HepG2 (cell line): ENCODE measurements around the gene TH. TPM values are rescaled to one million over a fixed set of nuclear protein-coding genes. Genes with fewer than 3 reads are reported as not detected.

Source experiments
- FOSL1 ChIP-seq: sonication (generic); formaldehyde crosslinking; IDR thresholded peaks from 2 replicates; pipeline ENCODE4 v1.9.0; 2021; ENCODE audit warnings: missing genetic modification reagents, borderline replicate concordance
- HES4 ChIP-seq: sonication (generic); formaldehyde crosslinking; IDR thresholded peaks from 2 replicates; pipeline ENCODE4 v1.9.0; 2021; ENCODE audit warnings: mild to moderate bottlenecking, missing genetic modification reagents, borderline replicate concordance
- HNRNPL ChIP-seq: fragments of 200-400 bp; formaldehyde crosslinking; IDR thresholded peaks from 2 replicates; pipeline ENCODE4 v1.6.1; 2017; ENCODE audit warnings: mild to moderate bottlenecking, low read depth, low read length
- HOXA7 ChIP-seq: sonication (generic); formaldehyde crosslinking; IDR thresholded peaks from 2 replicates; pipeline ENCODE4 v1.8.1; 2022; ENCODE audit warnings: mild to moderate bottlenecking, missing genetic modification reagents, moderate library complexity
- JUND ChIP-seq: sonication (generic); formaldehyde crosslinking; IDR thresholded peaks from 2 replicates; pipeline ENCODE4 v1.8.0; 2022; ENCODE audit warnings: mild to moderate bottlenecking, missing genetic modification reagents
- KDM1A ChIP-seq: IDR thresholded peaks from 2 replicates; pipeline ENCODE4 v1.6.1; 2016; ENCODE audit warnings: missing compliant biosample characterization
- KDM2A ChIP-seq: sonication (generic); formaldehyde crosslinking; IDR thresholded peaks from 2 replicates; pipeline ENCODE4 v1.4.0; 2020; ENCODE audit warnings: low read depth, missing genetic modification reagents, borderline replicate concordance
- NR1H2 ChIP-seq: sonication (generic); formaldehyde crosslinking; IDR thresholded peaks from 2 replicates; pipeline ENCODE4 v1.8.1; 2022; ENCODE audit warnings: low read depth, missing genetic modification reagents, borderline replicate concordance
- PCBP1 ChIP-seq: fragments of 200-400 bp; formaldehyde crosslinking; IDR thresholded peaks from 2 replicates; pipeline ENCODE4 v1.6.1; 2017; ENCODE audit warnings: mild to moderate bottlenecking, low read depth, low read length, borderline replicate concordance
- SIX1 ChIP-seq: sonication (generic); formaldehyde crosslinking; IDR thresholded peaks from 2 replicates; pipeline ENCODE4 v1.4.0; 2020; ENCODE audit warnings: missing genetic modification reagents, borderline replicate concordance
- SNAPC5 ChIP-seq: sonication (generic); formaldehyde crosslinking; IDR thresholded peaks from 2 replicates; pipeline ENCODE4 v1.8.1; 2023; ENCODE audit warnings: mild to moderate bottlenecking, missing genetic modification reagents, borderline replicate concordance
- TRAFD1 ChIP-seq: sonication (generic); formaldehyde crosslinking; IDR thresholded peaks from 2 replicates; pipeline ENCODE4 v1.5.1; 2020; ENCODE audit warnings: missing genetic modification reagents, mild to moderate bottlenecking, borderline replicate concordance
- ZBTB37 ChIP-seq: sonication (generic); formaldehyde crosslinking; IDR thresholded peaks from 2 replicates; pipeline ENCODE4 v1.4.0; 2020; ENCODE audit warnings: mild to moderate bottlenecking, missing genetic modification reagents
- ZNF20 ChIP-seq: sonication (generic); formaldehyde crosslinking; IDR thresholded peaks from 2 replicates; pipeline ENCODE4 v1.4.0; 2020; ENCODE audit warnings: mild to moderate bottlenecking, moderate library complexity, missing genetic modification reagents
- ZNF574 ChIP-seq: sonication (generic); formaldehyde crosslinking; IDR thresholded peaks from 2 replicates; pipeline ENCODE4 v1.4.0; 2020; ENCODE audit warnings: missing genetic modification reagents
- ZNF710 ChIP-seq: sonication (generic); formaldehyde crosslinking; IDR thresholded peaks from 2 replicates; pipeline ENCODE4 v1.5.0; 2020; ENCODE audit warnings: mild to moderate bottlenecking, missing genetic modification reagents, borderline replicate concordance
- ZNF781 ChIP-seq: sonication (generic); formaldehyde crosslinking; IDR thresholded peaks from 2 replicates; pipeline ENCODE4 v1.5.1; 2020; ENCODE audit warnings: borderline replicate concordance, mild to moderate bottlenecking, missing genetic modification reagents; ENCODE audit errors: not compliant biosample characterization
- ZNF788 ChIP-seq: sonication (generic); formaldehyde crosslinking; IDR thresholded peaks from 2 replicates; pipeline ENCODE4 v1.5.0; 2020; ENCODE audit warnings: mild to moderate bottlenecking, missing genetic modification reagents, borderline replicate concordance
- polyA plus RNA-seq, 8 experiments: library from polyadenylated mRNA; depleted of rRNA in 3 of 8; stranded (reverse) in 7 of 8; unstranded in 1 of 8; fragments of >200 nt; fragmentation: Illumina TruSeq in 4 of 8; extraction: Trizol in 4 of 8; gene quantifications; 2 replicates each; pipeline versions ENCODE4 v1.2.1 to v1.2.3, GENCODE V29; 2011 to 2016; ENCODE audit warnings: low read depth in 4 of 8, missing spikeins in 1 of 8, mixed read lengths in 1 of 8; ENCODE audit not compliant: insufficient read depth in 1 of 8
- total RNA-seq, 5 experiments: library from RNA; depleted of rRNA; stranded (reverse); fragments of >200 nt; fragmentation: Illumina TruSeq; extraction: Trizol; gene quantifications; 2 replicates each; pipeline ENCODE4 v1.2.3, GENCODE V29; 2016; ENCODE audit warnings: low read depth in 1 of 5

TH gene
- total and polyA plus RNA-seq, 2 of the 13 experiments (the other 11 are each of a cell fraction or from before 2014, with no cell fraction given): 0.36 TPM; not detected in 1

GRCh38 chr11:2129699-2130366, 41.8 kb downstream of the TH start (continued):
- TF ChIP-seq ZNF574 (CRISPR knock-in tag): no peak; the same call in 1 of the 2 replicates
- peak; percentile 19; the same call in 1 of the 2 replicates for TF ChIP-seq SIX1 (CRISPR knock-in tag)
- no peak for TF ChIP-seq KDM1A (CRISPR knock-in tag)
- TF ChIP-seq PCBP1: no peak
- TF ChIP-seq HNRNPL: peak; percentile 89; the same call in 1 of the 2 replicates
- TF ChIP-seq JUND (CRISPR knock-in tag): peak; percentile 34; the same call in 1 of the 2 replicates
- peak; percentile 4; the same call in 1 of the 2 replicates for TF ChIP-seq ZNF710
- peak; percentile 41; the same call in 1 of the 2 replicates for TF ChIP-seq KDM2A (CRISPR knock-in tag)
- peak; percentile 57; the same call in 1 of the 2 replicates for TF ChIP-seq TRAFD1 (CRISPR knock-in tag)
- TF ChIP-seq NR1H2 (CRISPR knock-in tag): peak; percentile 56; the same call in 1 of the 2 replicates
- no peak for TF ChIP-seq ZNF20 (CRISPR knock-in tag)
- TF ChIP-seq SNAPC5 (CRISPR knock-in tag): 0 out of 2 replicates have a peak, but pooled peaks have one; percentile 64
- peak; percentile 84; the same call in 1 of the 2 replicates for TF ChIP-seq HOXA7
- TF ChIP-seq ZBTB37 (CRISPR knock-in tag): peak; percentile 84
- TF ChIP-seq ZNF781 (CRISPR knock-in tag): no peak
- no peak for TF ChIP-seq ZNF788 (CRISPR knock-in tag)
- no peak for TF ChIP-seq FOSL1
- TF ChIP-seq HES4 (CRISPR knock-in tag): peak; percentile 56; the same call in 1 of the 2 replicates
